ENCODE data around the gene GRIP2.

DNA sequence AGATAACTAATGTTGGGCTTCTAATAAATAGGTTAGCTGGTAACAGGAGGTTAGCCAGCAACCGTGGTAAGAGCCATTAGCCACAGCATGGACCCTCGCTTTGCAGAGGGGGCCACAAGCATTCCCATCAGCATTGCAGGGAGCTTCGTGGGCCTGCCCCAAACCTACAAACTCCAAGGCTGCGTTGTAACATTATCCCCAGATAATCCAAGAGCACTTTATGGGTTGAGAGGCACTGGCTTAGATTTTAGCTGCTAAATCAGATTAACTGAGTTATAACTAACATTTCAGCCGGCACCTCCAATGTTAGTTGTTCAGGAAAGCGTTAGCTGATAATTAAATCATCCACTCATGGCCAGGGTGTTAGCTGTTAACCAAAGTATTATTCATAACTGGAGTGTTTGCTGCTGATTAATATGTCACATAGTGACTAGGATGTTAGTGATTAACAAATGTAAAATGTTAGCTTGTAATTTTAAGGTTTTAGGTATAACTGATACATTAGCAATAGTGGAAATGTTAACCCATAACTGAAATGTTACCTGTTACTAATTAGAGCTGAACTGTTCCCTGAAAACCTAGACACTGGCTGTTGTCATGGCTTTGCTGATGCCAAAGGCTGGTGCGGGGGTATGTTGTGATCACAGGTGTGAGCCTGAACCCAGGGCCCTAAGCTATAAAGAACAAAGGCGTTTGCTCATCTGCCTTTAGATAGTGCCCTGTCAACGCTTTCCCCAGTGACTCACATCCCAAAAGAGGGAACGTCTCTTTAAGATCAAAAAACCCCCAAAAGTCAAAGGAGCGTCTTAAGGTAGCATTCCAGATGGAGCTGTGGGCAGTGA, 81.5 kb downstream of the GRIP2 start:
- TF ChIP-seq, protein P1, sequence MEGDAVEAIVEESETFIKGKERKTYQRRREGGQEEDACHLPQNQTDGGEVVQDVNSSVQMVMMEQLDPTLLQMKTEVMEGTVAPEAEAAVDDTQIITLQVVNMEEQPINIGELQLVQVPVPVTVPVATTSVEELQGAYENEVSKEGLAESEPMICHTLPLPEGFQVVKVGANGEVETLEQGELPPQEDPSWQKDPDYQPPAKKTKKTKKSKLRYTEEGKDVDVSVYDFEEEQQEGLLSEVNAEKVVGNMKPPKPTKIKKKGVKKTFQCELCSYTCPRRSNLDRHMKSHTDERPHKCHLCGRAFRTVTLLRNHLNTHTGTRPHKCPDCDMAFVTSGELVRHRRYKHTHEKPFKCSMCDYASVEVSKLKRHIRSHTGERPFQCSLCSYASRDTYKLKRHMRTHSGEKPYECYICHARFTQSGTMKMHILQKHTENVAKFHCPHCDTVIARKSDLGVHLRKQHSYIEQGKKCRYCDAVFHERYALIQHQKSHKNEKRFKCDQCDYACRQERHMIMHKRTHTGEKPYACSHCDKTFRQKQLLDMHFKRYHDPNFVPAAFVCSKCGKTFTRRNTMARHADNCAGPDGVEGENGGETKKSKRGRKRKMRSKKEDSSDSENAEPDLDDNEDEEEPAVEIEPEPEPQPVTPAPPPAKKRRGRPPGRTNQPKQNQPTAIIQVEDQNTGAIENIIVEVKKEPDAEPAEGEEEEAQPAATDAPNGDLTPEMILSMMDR (conservative IDR thresholded peaks at IDR 0.05; ENCODE audit: low read depth, low read length) = no peak
- TF ChIP-seq EZH2 (IDR thresholded peaks at IDR 0.05; ENCODE audit: borderline replicate concordance, low read depth, low read length, poor library complexity, severe bottlenecking) = no peak
